ENCODE results near the gene UBL3.
A peak's percentile ranks its signal among the peaks of the same experiment; 100 is the strongest.

UBL3 gene

DNA sequence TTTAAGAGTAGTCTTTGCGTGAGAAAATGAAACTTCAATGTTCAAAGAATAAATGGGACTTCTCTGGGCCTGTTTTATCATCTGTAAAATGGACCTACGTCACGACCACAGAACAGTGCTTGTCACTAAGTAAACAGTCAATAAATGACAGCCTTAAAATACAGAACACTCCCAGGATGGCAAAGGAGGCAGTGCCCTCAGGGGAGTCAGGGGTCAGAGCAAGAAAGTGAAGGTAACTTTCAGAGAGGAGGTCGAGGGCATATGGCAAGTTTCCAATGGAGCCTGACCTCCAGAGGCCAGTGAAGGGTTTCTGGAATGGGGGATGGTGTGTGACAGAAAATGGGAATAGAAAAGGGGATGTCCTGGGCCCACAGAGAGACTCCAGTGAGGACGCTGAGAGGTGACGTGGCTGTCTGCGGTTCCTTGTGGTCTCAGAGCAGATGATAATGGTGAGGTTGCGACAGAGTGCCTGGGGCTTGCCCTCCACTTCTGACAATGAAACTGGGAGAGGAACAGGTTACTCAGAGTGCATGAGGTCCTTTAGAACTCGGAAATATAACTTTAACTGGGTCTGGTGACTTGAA lies 91.8 kb downstream of the UBL3 start:
- FAIRE-seq (peak; percentile 73), DNase-seq (ENCODE audit: insufficient read length, low spot score) (no peak)
- TF ChIP-seq SPI1 (IDR thresholded peaks at IDR 0.05; ENCODE audit: low read depth, low read length) (peak; percentile 68), POLR2AphosphoS5 (IDR thresholded peaks at IDR 0.05; ENCODE audit: low read depth, low read length) (no peak)

DNA sequence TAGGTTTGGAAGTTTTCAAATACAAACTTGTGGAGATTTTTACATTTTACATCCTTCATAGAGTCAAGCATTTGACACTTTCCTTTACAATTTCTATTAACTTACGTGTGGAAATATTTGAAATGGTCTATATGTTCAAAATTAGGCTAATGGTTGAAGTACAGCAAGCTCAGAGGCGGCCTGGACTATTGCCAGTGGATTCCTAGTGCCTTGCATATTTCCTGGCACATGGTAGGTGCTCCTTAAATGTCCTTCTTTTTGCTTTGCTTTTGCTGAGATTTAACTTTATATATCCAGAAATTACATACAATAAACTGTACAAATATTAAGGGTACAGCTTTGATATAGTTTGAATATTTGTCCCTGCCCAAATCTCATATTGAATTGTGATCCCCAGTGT lies 93.9 kb downstream of the UBL3 start:
- DNase-seq (ENCODE audit: insufficient read length, low spot score), result no peak
- FAIRE-seq, result no peak
- TF ChIP-seq SPI1 (IDR thresholded peaks at IDR 0.05; ENCODE audit: low read depth, low read length) (no peak), POLR2A (IDR thresholded peaks at IDR 0.05; ENCODE audit: low read depth, low read length) (no peak), PAX5 (IDR thresholded peaks at IDR 0.05; ENCODE audit: insufficient read depth, low read length, severe bottlenecking) (no peak), POU2F2 (IDR thresholded peaks at IDR 0.05; ENCODE audit: low read depth, low read length) (no peak), TAF1 (IDR thresholded peaks at IDR 0.05; ENCODE audit: low read depth, low read length) (no peak), POLR2AphosphoS5 (IDR thresholded peaks at IDR 0.05; ENCODE audit: low read depth, low read length) (no peak)

DNA sequence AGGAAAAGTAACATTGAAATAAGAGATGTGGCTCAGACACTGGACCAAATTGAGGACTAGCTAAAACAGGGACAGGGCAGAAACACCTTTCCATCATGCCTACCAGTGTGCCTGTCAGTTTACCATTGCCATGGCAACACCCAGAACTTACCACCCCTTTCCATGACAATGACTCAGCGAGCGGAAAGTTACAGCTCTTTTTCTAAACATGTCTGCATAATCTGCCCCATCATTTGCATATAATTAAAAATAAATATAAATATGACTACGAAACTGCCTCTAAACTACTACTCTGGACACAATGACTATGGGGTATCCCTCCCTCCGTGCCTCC lies 96.0 kb downstream of the UBL3 start:
- TF ChIP-seq PAX5 (IDR thresholded peaks at IDR 0.05; ENCODE audit: insufficient read depth, low read length, severe bottlenecking) (no peak), SPI1 (IDR thresholded peaks at IDR 0.05; ENCODE audit: low read depth, low read length) (no peak), POU2F2 (IDR thresholded peaks at IDR 0.05; ENCODE audit: low read depth, low read length) (no peak), POLR2AphosphoS5 (IDR thresholded peaks at IDR 0.05; ENCODE audit: low read depth, low read length) (no peak), TAF1 (IDR thresholded peaks at IDR 0.05; ENCODE audit: low read depth, low read length) (no peak), POLR2A (IDR thresholded peaks at IDR 0.05; ENCODE audit: low read depth, low read length) (no peak)
- no peak for FAIRE-seq
- no peak for DNase-seq (ENCODE audit: insufficient read length, low spot score)

DNA sequence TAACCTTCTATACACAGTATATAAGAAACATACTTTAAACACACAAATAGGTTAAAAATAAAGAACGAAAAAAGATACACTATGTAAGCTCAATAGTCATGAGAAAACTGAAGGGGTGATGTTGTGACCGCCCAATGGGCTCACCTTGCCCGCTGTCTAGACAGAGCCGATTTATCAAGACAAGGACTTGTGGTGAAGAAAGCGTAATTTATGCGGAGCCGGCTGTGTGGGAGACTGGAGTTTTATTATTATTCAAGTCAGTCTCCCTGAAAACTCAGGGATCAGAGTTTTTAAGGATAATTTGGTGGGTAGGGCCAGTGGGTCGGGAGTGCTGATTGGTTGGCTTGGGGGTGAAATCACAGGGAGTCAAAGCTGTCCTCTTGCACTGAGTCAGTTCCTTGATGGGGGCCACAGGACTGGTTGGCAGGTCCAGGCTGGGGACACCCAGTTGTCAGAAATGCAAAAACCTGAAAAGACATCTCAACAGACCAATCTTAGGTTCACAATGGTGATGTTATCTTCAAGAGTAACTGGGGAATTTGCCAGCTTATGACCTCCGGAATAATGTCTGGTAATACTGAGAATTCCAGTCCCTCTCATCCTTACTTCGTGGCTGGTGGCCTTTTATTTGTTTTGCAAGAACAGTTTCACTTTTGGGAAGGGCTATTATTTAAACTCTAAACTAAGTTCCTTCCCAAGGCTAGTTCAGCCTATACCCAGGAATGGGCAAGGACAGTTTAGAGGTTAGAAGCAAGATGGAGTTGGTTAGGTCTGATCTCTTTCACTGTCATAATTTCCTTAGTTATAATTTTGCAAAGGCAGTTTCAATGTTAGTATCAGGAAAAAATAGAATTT lies 96.6 kb downstream of the UBL3 start:
- DNase-seq (ENCODE audit: insufficient read length, low spot score) (no peak), FAIRE-seq (no peak)
- TF ChIP-seq SPI1 (IDR thresholded peaks at IDR 0.05; ENCODE audit: low read depth, low read length), result no peak
- no peak for TF ChIP-seq POLR2AphosphoS5 (IDR thresholded peaks at IDR 0.05; ENCODE audit: low read depth, low read length)
- no peak for TF ChIP-seq POU2F2 (IDR thresholded peaks at IDR 0.05; ENCODE audit: low read depth, low read length)
- no peak for TF ChIP-seq POLR2A (IDR thresholded peaks at IDR 0.05; ENCODE audit: low read depth, low read length)
- TF ChIP-seq PAX5 (IDR thresholded peaks at IDR 0.05; ENCODE audit: insufficient read depth, low read length, severe bottlenecking), result no peak
- no peak for TF ChIP-seq TAF1 (IDR thresholded peaks at IDR 0.05; ENCODE audit: low read depth, low read length)

DNA sequence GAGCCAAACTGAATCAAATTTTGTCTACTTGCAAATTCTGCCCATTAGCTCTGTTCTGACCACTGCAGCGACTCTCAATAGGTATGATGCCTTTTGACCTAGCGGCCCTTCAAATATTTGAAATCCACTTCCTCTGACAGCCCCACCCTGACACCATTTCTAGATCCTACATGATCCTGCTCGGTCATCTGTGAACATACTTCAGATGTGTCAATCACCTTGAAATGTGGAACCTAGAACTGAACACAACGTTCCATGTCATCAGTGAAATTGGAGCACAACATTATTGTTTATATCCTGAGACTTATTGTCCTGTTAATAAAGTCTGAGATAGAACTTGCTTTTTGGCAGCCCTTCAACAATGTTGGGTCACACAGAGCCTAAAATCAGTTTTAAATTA lies 98.2 kb downstream of the UBL3 start:
- TF ChIP-seq TAF1 (IDR thresholded peaks at IDR 0.05; ENCODE audit: low read depth, low read length) (no peak), POLR2AphosphoS5 (IDR thresholded peaks at IDR 0.05; ENCODE audit: low read depth, low read length) (no peak), PAX5 (IDR thresholded peaks at IDR 0.05; ENCODE audit: insufficient read depth, low read length, severe bottlenecking) (no peak), SPI1 (IDR thresholded peaks at IDR 0.05; ENCODE audit: low read depth, low read length) (no peak), POU2F2 (IDR thresholded peaks at IDR 0.05; ENCODE audit: low read depth, low read length) (no peak), POLR2A (IDR thresholded peaks at IDR 0.05; ENCODE audit: low read depth, low read length) (no peak)
- DNase-seq (ENCODE audit: insufficient read length, low spot score) (no peak), FAIRE-seq (no peak)

DNA sequence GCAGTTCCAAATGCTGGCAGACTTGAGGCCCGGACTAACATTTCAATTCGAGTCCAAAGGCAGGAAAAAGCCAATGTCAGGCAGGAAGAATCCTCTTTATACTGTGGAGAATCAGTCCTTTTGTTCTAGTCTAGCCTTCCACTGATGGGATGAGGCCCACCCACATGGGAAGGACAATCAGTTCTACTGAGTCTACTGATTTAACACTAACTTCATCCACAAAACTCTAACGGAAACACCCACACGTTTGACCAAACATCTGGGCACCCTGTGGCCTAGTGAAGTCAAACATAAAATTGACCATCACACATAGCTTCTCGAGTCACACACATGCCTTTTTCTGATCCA lies 100.3 kb downstream of the UBL3 start:
- DNase-seq (ENCODE audit: insufficient read length, low spot score) (no peak), FAIRE-seq (no peak)
- TF ChIP-seq POU2F2 (IDR thresholded peaks at IDR 0.05; ENCODE audit: low read depth, low read length) (no peak), SPI1 (IDR thresholded peaks at IDR 0.05; ENCODE audit: low read depth, low read length) (no peak), POLR2AphosphoS5 (IDR thresholded peaks at IDR 0.05; ENCODE audit: low read depth, low read length) (no peak), TAF1 (IDR thresholded peaks at IDR 0.05; ENCODE audit: low read depth, low read length) (no peak), POLR2A (IDR thresholded peaks at IDR 0.05; ENCODE audit: low read depth, low read length) (no peak), PAX5 (IDR thresholded peaks at IDR 0.05; ENCODE audit: insufficient read depth, low read length, severe bottlenecking) (no peak)

DNA sequence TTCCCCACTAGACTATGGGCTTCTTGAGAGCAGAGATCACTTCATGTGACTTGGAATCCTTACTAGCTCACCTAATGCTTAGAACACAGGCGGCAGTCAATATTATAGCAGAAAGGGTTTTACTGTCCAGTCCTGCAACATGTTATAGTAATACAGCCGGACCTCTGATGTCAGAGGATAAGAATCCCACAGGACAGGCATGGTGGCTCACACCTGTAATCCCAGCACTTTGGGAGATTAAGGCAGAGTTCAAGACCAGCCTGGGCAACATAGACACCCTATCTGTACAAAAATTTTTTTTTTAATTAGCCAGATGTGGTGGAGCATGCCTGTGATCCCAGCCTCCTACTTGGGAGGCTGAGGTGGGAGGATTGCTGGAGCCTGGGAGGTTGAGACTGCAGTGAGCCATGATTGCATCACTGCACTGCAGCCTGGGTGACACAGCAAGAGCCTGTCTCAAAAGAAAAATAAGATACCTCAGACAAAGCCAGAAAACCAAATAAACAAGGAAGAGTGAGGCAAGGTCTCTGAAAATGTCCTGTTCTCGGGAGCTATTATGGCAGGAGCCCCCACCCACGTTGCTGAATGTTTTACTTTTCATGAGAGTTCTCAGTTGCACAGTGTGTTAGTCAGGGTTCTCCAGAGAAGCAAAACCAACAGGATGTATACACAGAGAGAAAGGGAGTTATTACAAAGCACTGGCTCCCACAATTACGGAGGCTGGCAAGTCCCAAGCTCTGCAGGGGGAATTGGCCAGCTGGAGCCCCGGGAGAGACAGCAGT lies 100.8 kb downstream of the UBL3 start:
- no peak for TF ChIP-seq SPI1 (IDR thresholded peaks at IDR 0.05; ENCODE audit: low read depth, low read length)
- no peak for TF ChIP-seq PAX5 (IDR thresholded peaks at IDR 0.05; ENCODE audit: insufficient read depth, low read length, severe bottlenecking)
- TF ChIP-seq POU2F2 (IDR thresholded peaks at IDR 0.05; ENCODE audit: low read depth, low read length), result no peak
- TF ChIP-seq POLR2AphosphoS5 (IDR thresholded peaks at IDR 0.05; ENCODE audit: low read depth, low read length), result no peak
- TF ChIP-seq POLR2A (IDR thresholded peaks at IDR 0.05; ENCODE audit: low read depth, low read length), result no peak
- no peak for TF ChIP-seq TAF1 (IDR thresholded peaks at IDR 0.05; ENCODE audit: low read depth, low read length)
- FAIRE-seq, result no peak

DNA sequence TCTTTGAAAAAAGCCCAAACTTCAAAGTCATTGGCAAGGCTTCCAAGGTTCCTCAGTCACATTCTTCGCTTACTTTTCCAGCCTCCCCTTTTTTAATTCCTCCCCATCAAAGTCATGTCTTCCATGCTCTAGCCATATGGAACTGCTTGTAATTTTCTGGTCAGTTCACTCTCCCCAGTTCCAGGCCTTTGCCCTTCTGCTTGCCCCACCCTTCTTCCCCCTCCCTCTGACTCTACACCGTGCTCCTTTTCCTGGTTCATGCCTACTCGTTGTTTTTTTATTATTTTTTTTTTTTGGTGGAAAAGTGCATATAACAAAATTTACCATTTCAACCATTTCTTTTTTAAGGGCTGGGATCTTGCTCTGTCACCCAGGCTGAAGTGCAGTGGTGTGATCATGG lies 102.3 kb downstream of the UBL3 start:
- no peak for TF ChIP-seq PAX5 (IDR thresholded peaks at IDR 0.05; ENCODE audit: insufficient read depth, low read length, severe bottlenecking)
- no peak for TF ChIP-seq POU2F2 (IDR thresholded peaks at IDR 0.05; ENCODE audit: low read depth, low read length)
- no peak for TF ChIP-seq TAF1 (IDR thresholded peaks at IDR 0.05; ENCODE audit: low read depth, low read length)
- no peak for FAIRE-seq
- no peak for DNase-seq (ENCODE audit: insufficient read length, low spot score)

More for the DNA sequence above, 100.8 kb downstream of the UBL3 start:
- no peak for DNase-seq (ENCODE audit: insufficient read length, low spot score)

DNA sequence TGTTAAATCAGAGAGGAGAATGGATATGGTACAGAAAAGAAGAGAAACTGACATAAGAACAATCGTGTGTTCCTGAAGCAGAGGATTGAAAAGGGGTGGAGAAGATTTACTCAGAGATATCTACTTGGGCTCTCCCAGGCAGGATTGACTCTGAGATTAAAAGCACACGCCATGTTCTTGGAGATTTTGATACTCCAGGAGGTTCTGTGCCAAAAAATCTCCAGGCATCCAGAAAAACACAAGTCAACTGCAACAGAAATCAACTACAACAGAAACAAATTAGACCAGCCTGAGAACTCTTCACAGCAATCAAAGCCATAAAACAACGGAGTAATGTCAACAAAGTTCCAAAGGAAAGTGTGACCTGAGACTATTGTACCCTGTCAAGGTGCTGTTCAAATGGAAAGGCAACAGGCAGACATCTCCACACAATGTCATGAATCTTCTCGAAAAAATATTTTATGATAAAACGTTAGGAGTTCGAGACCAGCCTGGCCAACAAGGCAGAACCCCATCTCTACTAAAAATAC lies 104.2 kb downstream of the UBL3 start:
- FAIRE-seq (no peak), DNase-seq (ENCODE audit: insufficient read length, low spot score) (no peak)
- no peak for TF ChIP-seq POLR2AphosphoS5 (IDR thresholded peaks at IDR 0.05; ENCODE audit: low read depth, low read length)
- no peak for TF ChIP-seq PAX5 (IDR thresholded peaks at IDR 0.05; ENCODE audit: insufficient read depth, low read length, severe bottlenecking)
- no peak for TF ChIP-seq POU2F2 (IDR thresholded peaks at IDR 0.05; ENCODE audit: low read depth, low read length)
- no peak for TF ChIP-seq SPI1 (IDR thresholded peaks at IDR 0.05; ENCODE audit: low read depth, low read length)
- no peak for TF ChIP-seq TAF1 (IDR thresholded peaks at IDR 0.05; ENCODE audit: low read depth, low read length)
- no peak for TF ChIP-seq POLR2A (IDR thresholded peaks at IDR 0.05; ENCODE audit: low read depth, low read length)

Measured in GM12891 (cell line).